H1 (cell line): ENCODE measurements around the gene HARS2.

ENCODE experiments used
- EZH2 ChIP-seq: fragments of 200-600 bp; sonication (generic); IDR thresholded peaks from 2 replicates; pipeline ENCODE4 v1.7.1; 2012; ENCODE audit warnings: low read depth, mild to moderate bottlenecking, moderate library complexity, low read length, inconsistent platforms; ENCODE audit not compliant: severe bottlenecking
- POLR2A ChIP-seq, 2 experiments: IDR thresholded peaks; 1 replicate in 1 of 2; 2 replicates in 1 of 2; pipeline ENCODE4 v1.6.1; 2011; ENCODE audit warnings: low read depth in 2 of 2, low read length in 2 of 2, mild to moderate bottlenecking in 2 of 2; ENCODE audit errors: control extremely low read depth in 1 of 2
- POLR2AphosphoS5 ChIP-seq: IDR thresholded peaks from 2 replicates; pipeline ENCODE4 v1.6.1; 2011; ENCODE audit warnings: low read depth, low read length
- RFX5 ChIP-seq: IDR thresholded peaks from 2 replicates; pipeline ENCODE4 v1.6.1; 2011; ENCODE audit warnings: low read depth, low read length, improper control_type of control experiment, borderline replicate concordance
- SUZ12 ChIP-seq: fragments of 200-600 bp; sonication (generic); IDR thresholded peaks from 2 replicates; pipeline ENCODE4 v1.6.1; 2012; ENCODE audit warnings: mild to moderate bottlenecking, inconsistent platforms, low read length, moderate library complexity, mixed read lengths
- TAF7 ChIP-seq: optimal IDR thresholded peaks from 2 replicates; pipeline ENCODE3; 2011; ENCODE audit warnings: low read depth, mild to moderate bottlenecking, inconsistent platforms, low read length, moderate library complexity, borderline replicate concordance
- USF2 ChIP-seq: IDR thresholded peaks from 2 replicates; pipeline ENCODE4 v1.6.1; 2011; ENCODE audit warnings: low read length, improper control_type of control experiment

GRCh38 chr5:140694276-140694675 lies 3.0 kb downstream of the HARS2 start:
- TF ChIP-seq EZH2 = no peak
- no peak for TF ChIP-seq POLR2AphosphoS5
- no peak for TF ChIP-seq TAF7
- no peak for TF ChIP-seq SUZ12
- TF ChIP-seq RFX5 = no peak
- TF ChIP-seq POLR2A (IDR thresholded peaks at IDR 0.05; ENCODE audit: control extremely low read depth in 1 of 2, low read depth in 2 of 2, low read length in 2 of 2) = no peak
- TF ChIP-seq USF2 = no peak
